ENCODE measurements around the gene SFTPD. TPM values are rescaled to one million over a fixed set of nuclear protein-coding genes. Genes with fewer than 3 reads are reported as not detected.

The SFTPD gene
- total RNA-seq, 1 donor from 2014 or later: not detected

Other genes with a start within 250 kb of the SFTPD start
- 1.5 and 1.7 TPM in 2 replicates for gene NUTM2B, start 245.9 kb downstream of the SFTPD start, total RNA-seq
- gene NUTM2E, start 122.4 kb downstream of the SFTPD start, total RNA-seq: 0.11 TPM in 1 of 2 replicates, not detected in the other
- gene TMEM254, start 129.6 kb upstream of the SFTPD start, total RNA-seq: 13.9 and 15.5 TPM in 2 replicates
- gene PLAC9, start 183.6 kb upstream of the SFTPD start, total RNA-seq: not detected in 2 replicates